SH-SY5Y (cell line): Measurements from ENCODE around the gene ANKRD55.

Experiments
- GATA2 ChIP-seq: IDR thresholded peaks from 2 replicates; pipeline ENCODE4 v1.6.1; 2011; ENCODE audit warnings: mild to moderate bottlenecking, low read depth, low read length
- GATA3 ChIP-seq: IDR thresholded peaks from 2 replicates; pipeline ENCODE4 v1.6.1; 2011; ENCODE audit warnings: low read depth, mild to moderate bottlenecking, low read length, moderate library complexity

Gene ANKRD55

GRCh38 chr5:56185768-56186311, 47.3 kb downstream of the ANKRD55 start:
- TF ChIP-seq GATA3 (no peak), GATA2 (no peak)

- TF ChIP-seq GATA3: no peak
- no peak for TF ChIP-seq GATA2
Measured at GRCh38 chr5:56183506-56183905, 49.6 kb downstream of the ANKRD55 start.

DNA sequence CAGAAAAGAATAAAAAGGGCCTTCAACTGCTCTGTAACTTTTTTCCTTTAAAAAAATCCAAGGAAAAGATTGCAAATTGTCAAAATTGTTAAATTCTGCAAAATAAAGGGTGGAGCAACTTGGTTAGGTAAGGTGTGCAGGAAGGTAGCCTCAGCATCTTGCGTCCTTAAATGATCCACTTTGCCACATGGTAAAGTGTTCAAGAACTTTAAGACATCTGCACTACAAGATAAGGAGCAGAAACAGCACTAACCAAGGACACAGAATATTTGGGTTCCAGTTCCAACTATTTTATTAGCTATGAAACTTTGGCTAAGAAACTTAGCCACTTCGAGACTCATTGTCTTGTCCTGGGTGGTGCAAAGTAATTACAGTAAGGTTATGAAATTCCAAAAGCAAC, 53.7 kb downstream of the ANKRD55 start:
- TF ChIP-seq GATA3 (no peak), GATA2 (no peak)

DNA sequence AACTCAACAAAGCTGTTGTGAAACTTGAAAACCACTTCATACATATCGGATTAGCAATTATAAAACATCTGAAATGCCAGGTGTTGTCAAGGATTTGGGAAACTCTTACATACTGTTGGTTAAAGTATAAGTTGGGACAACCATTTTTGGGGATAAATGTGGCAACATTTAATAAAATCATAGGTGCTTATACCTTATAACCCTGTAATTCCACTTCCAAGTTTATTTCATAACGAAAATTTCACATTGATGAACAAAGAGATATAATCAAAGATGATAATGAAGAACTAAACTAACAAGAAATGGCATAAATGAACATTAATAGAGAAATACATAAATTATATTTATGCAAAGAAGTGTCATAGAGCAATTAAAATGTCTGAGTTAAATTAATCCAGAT, 54.3 kb downstream of the ANKRD55 start:
- TF ChIP-seq GATA2 (no peak), GATA3 (no peak)

DNA sequence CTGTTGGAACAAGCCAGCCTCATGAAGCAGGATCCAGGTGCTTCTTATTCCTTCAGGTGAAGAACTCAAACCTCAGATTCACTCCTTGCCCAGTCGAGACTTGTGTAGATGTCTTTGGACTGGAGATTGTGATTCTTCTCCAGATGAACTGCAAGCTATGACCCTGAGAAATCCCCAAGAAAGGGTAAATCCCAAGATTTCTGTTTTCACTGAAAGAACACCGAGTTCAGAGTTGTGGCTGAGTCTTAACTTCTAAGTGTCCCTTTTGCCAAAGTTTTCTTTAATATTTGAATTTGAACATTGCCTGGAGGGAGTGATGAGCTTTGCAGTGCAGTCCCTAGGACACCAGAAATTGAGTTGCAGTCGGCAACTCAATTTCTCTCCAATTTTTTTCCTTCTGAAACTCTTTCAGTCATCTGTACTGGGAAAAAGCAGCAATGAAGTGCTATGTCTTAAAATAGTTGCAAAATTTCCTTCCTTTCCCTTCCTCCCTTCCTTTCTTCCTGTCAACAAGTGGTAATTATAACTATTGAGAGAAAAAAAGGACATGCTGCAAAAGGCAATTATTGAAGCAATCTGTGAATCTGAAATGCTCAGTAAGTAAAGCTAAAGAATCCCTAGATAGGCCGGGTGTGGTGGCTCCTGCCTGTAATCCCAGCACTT, 56.1 kb downstream of the ANKRD55 start:
- TF ChIP-seq GATA2: no peak
- no peak for TF ChIP-seq GATA3

GRCh38 chr5:56176155-56176798, 56.9 kb downstream of the ANKRD55 start:
- TF ChIP-seq GATA2 (no peak), GATA3 (no peak)

GRCh38 chr5:56175488-56175887, 57.6 kb downstream of the ANKRD55 start:
- TF ChIP-seq GATA3 (no peak), GATA2 (no peak)

GRCh38 chr5:56175021-56175420, 58.1 kb downstream of the ANKRD55 start:
- TF ChIP-seq GATA3 (no peak), GATA2 (no peak)

- TF ChIP-seq GATA2 (no peak), GATA3 (no peak)
Measured at GRCh38 chr5:56172241-56172640, 60.9 kb downstream of the ANKRD55 start.

- TF ChIP-seq GATA3 (no peak), GATA2 (no peak)
Measured at GRCh38 chr5:56170557-56170956, 62.6 kb downstream of the ANKRD55 start.

DNA sequence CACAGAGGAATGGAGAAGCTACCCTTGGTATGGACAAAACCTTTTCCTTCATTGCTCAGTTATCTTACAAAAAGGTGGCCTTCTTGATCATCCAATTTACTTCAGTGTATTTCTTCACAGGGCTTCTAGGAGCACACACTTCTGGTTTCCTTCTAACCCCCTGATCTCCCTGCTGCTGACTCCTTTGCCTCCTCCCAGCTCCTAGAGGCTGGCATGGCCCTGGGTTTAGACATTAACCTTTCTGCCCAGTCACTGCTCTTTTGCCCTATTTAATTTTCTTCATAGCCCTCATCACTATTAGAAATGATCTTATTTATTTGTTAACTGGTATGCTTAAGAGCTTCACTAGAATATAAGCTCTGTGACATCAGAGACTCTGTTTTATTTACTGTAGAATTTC, 63.2 kb downstream of the ANKRD55 start:
- TF ChIP-seq GATA3 (no peak), GATA2 (no peak)

- TF ChIP-seq GATA2 (no peak), GATA3 (no peak)
Measured at GRCh38 chr5:56169281-56169680, 63.8 kb downstream of the ANKRD55 start.

DNA sequence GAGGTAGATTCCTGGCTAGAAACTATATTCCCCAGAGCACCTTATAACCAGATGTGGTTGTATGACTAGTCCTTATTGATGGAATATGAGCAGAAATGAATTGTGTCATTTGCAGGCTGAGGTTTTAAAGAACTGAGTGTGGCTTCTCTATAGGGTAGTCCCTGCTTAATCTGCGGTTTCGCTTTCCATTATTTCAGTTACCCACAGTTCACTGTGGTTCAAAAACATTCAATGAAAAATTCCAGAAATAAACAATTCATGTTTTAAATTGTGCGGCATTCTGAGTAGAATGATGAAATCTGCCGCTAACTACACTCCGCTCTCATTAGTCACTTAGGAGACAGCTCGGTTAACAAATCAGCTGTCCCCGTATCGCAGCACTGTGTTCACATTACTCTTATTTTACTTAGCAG, 65.1 kb downstream of the ANKRD55 start:
- TF ChIP-seq GATA2: no peak
- TF ChIP-seq GATA3: no peak

GRCh38 chr5:56167519-56167918, 65.6 kb downstream of the ANKRD55 start:
- TF ChIP-seq GATA2 (no peak), GATA3 (no peak)

DNA sequence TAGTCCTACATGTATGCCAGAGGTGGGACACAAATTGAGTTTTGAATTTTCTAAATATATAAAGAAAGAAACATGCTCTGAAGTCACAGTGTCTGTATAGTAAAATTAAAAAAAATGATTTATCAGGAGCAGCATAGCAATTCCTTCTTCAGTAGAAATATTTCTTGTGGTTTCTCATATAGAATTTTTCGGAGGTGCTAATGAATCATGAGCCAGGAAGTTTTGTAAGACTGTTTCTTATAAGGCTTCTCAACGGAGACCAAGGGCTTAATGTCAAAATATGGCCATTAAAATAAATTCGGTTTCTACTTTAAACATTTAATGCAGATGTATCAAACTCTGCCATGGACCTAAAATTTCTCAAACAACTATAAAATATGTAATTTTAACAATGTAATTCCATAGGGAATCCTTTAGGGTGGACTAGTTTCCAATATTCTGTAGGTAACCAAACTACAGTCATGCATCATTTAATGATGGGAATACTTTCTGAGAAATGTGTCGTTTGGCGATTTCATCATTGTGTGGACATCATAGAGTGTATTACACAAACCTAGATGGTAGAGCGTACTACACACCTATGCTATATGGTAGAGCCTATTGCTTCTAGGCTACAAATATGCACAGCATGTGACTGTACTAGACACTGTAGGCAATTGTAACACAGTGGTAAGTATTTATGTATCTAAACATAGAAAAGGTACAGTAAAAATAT, 66.3 kb downstream of the ANKRD55 start:
- TF ChIP-seq GATA2: no peak
- no peak for TF ChIP-seq GATA3

DNA sequence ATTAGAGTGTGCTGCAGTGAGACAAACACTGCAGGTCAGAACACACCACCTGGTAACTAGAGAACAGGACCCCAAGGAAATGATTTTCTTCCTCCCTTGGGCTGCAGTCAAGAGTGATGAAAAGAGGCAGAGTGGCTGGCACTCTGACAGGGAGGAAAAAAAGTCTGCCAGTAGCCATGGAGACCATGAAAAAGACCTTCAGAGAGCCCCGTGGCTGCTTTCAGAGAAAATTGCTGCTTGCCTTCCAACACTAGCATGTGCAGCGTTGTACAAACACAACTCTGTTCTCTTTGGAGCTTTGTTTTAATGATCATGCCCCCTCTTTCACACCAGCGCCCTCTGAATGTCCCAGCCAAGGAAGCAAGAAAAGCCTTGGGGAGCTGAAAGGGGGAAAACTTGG, 68.8 kb downstream of the ANKRD55 start:
- TF ChIP-seq GATA2 (no peak), GATA3 (no peak)
